ENCODE results near the gene DNASE1L2. TPM values are rescaled to one million over a fixed set of nuclear protein-coding genes. Genes with fewer than 3 reads are reported as not detected.
A peak's percentile ranks its signal among the peaks of the same experiment; 100 is the strongest.

The DNASE1L2 gene, protein sequence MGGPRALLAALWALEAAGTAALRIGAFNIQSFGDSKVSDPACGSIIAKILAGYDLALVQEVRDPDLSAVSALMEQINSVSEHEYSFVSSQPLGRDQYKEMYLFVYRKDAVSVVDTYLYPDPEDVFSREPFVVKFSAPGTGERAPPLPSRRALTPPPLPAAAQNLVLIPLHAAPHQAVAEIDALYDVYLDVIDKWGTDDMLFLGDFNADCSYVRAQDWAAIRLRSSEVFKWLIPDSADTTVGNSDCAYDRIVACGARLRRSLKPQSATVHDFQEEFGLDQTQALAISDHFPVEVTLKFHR
- 0.65 and 0.67 TPM in 2 replicates for total RNA-seq

DNA sequence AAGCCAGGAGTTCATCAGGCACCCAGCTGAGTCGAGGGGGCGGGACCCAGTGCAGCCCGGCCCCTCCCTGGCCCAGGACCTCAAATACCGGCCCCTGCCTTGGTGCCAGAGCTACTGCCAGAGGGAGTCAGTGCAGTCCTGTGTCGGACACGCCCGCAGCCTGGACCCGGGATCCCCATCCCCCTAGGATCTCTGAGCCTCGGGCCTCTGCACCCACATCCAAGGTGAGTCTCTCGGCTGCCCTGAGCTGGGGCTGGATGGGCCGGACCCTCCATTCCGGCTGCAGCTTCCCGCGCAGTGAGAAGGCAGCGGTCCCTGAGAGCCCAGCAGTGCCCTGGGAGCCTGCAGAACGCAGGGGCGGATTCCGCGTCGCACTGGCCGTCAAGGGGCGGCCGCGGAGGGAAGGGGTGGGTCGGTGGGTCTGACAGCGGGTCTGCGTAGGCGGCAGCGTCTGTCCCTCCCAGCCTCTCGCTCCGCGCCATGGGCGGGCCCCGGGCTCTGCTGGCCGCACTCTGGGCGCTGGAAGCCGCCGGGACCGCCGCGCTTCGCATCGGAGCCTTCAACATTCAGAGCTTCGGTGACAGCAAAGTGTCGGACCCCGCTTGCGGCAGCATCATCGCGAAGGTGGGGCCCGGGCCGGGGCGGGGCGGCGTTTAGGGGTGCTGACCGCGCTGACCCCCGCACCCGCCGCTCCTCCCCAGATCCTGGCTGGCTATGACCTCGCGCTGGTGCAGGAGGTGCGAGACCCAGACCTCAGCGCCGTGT is at the start of gene DNASE1L2:
Gene DNASE1L2 (plus strand): TSS at position 108 of the 765 bp plus-strand sequence. CDS start 373 bp downstream, at position 481.

DNA sequence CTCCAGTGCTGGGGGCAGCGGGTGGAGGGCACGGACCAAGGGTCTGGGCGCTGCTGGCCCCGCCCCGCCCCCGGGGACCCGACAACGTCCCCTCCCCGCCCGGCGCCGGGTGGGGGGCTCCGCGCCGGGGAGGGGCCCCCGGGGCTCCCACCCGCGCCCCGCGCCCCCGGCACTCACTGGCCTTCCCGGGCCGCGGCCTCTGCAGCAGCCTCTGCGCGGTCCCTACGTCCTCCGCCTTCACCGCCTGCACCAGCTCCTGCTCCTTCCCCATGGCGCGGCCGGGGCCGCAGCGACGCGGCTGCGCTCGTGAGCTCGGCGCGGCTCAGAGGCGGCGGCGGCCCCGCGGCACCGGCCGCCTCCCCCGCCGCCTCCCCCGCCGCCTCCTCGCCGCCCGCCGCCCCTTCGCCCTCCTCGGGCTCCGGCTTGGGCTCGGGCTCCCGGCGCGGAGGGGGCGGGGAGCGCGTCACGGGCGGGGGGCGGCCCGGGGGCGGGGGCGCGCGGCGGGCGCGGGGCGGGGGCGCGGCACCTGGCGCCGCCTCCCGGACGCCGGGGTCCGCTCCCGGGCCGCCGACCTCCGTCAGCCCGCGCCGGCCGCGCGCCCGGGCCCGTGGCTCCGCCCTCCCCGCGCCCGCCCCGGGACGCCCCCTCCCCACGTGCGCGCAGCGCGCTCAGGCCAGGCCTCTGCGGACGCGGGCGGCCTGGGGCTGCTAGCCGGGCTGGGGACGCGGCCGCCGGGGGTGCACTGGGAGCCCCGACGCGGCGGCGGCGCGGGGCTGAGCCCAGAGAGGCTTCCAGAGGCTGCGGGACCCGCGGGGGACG is 39.9 kb upstream of the DNASE1L2 start, which contains the start of gene CASKIN1:
Gene CASKIN1 (minus strand): TSS at position 444 of the 819 bp plus-strand sequence. CDS start 173 bp downstream, at position 271.

GRCh38 chr16:2205104-2205966 is 30.9 kb upstream of the DNASE1L2 start, which contains the start of gene MLST8:
Gene MLST8, plus strand, starts transcription at chr16:2205454. Its CDS starts 632 bp downstream, at chr16:2206086.

GRCh38 chr16:2210386-2211365 is 25.6 kb upstream of the DNASE1L2 start, which contains the start of gene BRICD5:
Gene BRICD5, minus strand, starts transcription at chr16:2210863. Its CDS starts 30 bp downstream, at chr16:2210833.

DNA sequence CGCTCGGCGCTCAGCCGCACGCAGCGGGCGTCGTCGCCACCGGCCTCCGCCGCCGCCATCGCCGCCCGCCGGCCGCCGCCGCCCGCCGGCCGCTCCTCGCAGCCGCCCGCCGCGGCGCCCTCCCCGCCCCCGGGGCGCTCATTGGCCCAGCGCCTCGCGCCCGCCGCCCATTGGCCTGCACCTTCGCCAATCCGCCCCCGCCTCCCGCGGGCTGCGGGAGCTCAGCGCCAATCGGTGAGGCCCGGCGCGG is 21.6 kb upstream of the DNASE1L2 start, which contains the start of gene PGP:
Gene PGP (minus strand): TSS at position 122 of the 250 bp plus-strand sequence. CDS start 63 bp downstream, at position 59.

DNA sequence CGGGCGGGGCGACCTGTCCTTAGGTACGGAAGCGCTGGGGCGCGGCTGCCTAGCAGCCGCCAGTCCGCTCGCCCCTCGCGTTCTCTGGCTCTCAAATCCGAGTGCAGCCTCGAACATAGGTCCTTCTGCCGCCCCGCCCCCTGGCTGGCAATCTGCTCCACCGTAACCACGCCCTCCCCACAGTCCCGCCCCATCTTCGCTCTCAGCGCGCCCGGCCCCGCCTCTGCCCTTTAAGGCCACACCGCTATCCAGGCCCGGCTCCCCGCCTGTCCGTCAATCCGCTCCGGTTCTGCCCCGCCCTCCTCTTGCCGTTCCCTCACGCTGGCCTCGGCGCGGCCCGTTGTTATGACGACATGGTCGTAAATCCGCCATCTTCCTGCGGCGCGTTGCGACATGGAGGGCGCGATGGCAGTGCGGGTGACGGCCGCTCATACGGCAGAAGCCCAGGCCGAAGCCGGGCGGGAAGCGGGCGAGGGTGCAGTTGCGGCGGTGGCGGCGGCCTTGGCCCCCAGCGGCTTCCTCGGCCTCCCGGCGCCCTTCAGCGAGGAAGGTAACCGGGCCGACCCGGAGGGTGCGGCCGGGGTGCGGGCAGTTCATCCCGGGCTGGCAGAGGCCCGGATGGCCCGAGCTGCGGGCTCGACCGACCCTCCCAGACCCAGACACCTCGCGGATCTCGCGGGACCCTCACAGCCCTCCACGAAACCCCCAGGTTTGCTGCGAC is 12.9 kb upstream of the DNASE1L2 start, which contains the start of gene E4F1:
Gene E4F1 (plus strand): TSS at position 371 of the 721 bp plus-strand sequence. CDS start 23 bp downstream, at position 394.

DNA sequence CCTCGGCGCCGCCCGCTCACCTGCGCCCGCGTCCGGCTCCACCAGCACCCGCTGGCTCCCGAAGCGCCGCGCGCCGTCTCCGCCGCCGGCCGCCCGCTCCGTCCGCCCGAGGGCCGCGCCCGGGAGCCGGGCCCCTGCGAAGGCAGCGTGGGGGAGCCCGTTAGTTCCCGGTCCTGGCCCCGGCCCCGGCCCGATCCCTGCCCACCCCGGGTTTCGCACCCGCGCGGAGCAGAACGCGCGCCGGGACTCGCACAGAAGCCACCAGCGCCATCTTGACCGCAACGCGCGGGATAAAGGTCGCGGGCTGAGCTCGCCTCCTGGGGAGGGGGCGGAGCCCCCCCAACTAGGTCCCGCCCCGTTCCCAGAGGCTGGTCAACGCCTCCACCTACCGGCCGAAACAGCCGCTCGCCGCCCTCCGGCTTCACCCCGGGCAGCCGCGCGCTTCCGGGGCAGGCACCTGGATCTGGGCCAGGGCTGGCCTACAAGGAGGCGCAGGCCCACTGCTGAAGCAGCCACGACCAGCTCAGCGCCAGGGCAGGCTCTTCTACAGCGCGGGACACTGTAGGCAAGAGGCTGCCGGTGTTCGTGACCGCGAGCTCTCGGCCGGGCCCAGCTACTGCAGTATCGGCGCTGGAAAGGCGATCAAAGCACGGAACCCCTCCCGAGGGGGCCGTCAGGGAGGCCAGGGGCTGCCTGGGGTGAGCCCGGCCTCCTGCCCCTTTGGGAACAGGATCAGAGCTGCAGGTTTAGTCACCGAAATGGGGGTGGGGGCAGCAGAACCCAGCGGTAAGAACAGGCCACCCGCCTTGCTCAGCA is 15.3 kb downstream of the DNASE1L2 start, which contains the start of gene ECI1:
Gene ECI1 (minus strand): TSS at position 292 of the 816 bp plus-strand sequence. CDS start 21 bp downstream, at position 271.

DNA sequence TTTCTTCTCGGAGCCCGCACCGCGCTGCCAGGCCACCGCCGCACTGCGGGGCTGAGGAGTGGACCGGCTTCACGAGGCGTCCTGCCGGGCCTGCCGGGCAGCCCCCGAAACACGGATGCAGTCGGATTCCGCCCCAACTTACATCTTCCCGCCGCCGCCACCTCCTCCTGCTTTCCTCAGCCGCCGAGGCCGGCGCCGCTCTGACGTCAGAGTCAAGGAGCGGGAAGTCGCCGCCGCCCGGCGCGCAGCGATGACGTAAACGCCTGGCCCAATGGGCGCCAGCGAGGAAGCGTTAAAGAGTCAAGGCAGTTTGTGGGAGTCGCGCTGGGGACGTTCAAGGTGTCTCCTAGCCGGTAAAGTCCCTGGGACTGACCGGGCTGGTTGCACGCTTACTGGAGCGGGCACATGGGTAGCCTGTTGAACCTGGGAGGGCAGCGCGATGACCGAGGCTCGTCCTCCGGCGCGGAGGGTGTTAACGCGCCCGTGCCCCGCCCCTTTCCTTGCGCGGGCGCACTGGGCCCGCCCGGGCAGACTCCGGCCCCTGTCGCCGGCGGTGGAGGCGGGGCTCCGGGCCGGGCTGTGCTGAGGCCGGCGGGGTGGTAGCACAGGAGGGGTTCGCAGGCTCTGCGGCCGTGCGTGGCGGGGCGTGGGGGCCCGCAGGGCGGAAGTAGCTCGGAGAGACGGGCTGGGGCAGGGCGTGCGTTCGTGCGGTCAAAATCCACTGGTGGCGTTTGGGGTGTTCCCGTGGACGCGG is 31.8 kb downstream of the DNASE1L2 start, which contains the start of gene RNPS1:
Gene RNPS1 (minus strand): TSS at position 214 of the 754 bp plus-strand sequence. CDS start 3,483 bp downstream, outside the sequence.

Small RNA genes within 50 kb of the gene (small RNA-seq; reads per million reads assigned to genes)
- 0.34 reads per million, percentile 14 among the genes with 10 or more reads in this experiment for gene MIR3677
- gene MIR4717, result not detected

Other genes starting within 250 kb of the DNASE1L2 start
- gene SYNGR3, start 246.5 kb upstream of the DNASE1L2 start, total RNA-seq, result 1.9 and 6.9 TPM in 2 replicates
- 29.7 and 33.1 TPM in 2 replicates for gene ZNF598, start 226.6 kb upstream of the DNASE1L2 start, total RNA-seq
- 0.98 and 1.1 TPM in 2 replicates for gene NPW, start 216.7 kb upstream of the DNASE1L2 start, total RNA-seq
- gene NHERF2, start 209.5 kb upstream of the DNASE1L2 start, total RNA-seq, result 40.5 and 82.0 TPM in 2 replicates
- gene NTHL1, start 188.6 kb upstream of the DNASE1L2 start, total RNA-seq, result 17.9 and 28.1 TPM in 2 replicates
- gene TSC2, start 188.5 kb upstream of the DNASE1L2 start, total RNA-seq, result 67.1 and 86.9 TPM in 2 replicates
- gene PKD1, start 100.5 kb upstream of the DNASE1L2 start, total RNA-seq, result 64.7 and 80.0 TPM in 2 replicates
- gene RAB26, start 87.8 kb upstream of the DNASE1L2 start, total RNA-seq, result 0.65 and 0.86 TPM in 2 replicates
- gene TRAF7, start 80.7 kb upstream of the DNASE1L2 start, total RNA-seq, result 117 and 169 TPM in 2 replicates
- under 0.01 TPM in 2 replicates for gene CASKIN1, start 39.8 kb upstream of the DNASE1L2 start, total RNA-seq
- 36.4 and 40.5 TPM in 2 replicates for gene MLST8, start 31.0 kb upstream of the DNASE1L2 start, total RNA-seq
- 0.98 and 2.1 TPM in 2 replicates for gene BRICD5, start 25.6 kb upstream of the DNASE1L2 start, total RNA-seq
- gene PGP, start 21.6 kb upstream of the DNASE1L2 start, total RNA-seq, result 20.3 and 21.9 TPM in 2 replicates
- 31.4 and 35.3 TPM in 2 replicates for gene E4F1, start 12.9 kb upstream of the DNASE1L2 start, total RNA-seq
- 20.8 and 28.4 TPM in 2 replicates for gene ECI1, start 15.1 kb downstream of the DNASE1L2 start, total RNA-seq
- 144 and 178 TPM in 2 replicates for gene RNPS1, start 31.7 kb downstream of the DNASE1L2 start, total RNA-seq
- gene ABCA3, start 104.3 kb downstream of the DNASE1L2 start, total RNA-seq, result 33.9 and 35.9 TPM in 2 replicates
- 25.2 and 44.2 TPM in 2 replicates for gene CCNF, start 193.0 kb downstream of the DNASE1L2 start, total RNA-seq
- gene TEDC2, start 223.7 kb downstream of the DNASE1L2 start, total RNA-seq, result 9.2 and 10.1 TPM in 2 replicates
- gene NTN3, start 234.9 kb downstream of the DNASE1L2 start, total RNA-seq, result under 0.01 TPM in 1 of 2 replicates, not detected in the other
- gene TBC1D24, start 238.7 kb downstream of the DNASE1L2 start, total RNA-seq, result 19.9 and 20.3 TPM in 2 replicates